ENCODE data around the gene UAP1L1. TPM values are rescaled to one million over a fixed set of nuclear protein-coding genes. Genes with fewer than 3 reads are reported as not detected.

Gene UAP1L1
- total and polyA plus RNA-seq, 9 of the 15 experiments (the other 6 are each of a cell fraction or from before 2014, with no cell fraction given): 0.20 to 8.6 (median 3.7) TPM

DNA sequence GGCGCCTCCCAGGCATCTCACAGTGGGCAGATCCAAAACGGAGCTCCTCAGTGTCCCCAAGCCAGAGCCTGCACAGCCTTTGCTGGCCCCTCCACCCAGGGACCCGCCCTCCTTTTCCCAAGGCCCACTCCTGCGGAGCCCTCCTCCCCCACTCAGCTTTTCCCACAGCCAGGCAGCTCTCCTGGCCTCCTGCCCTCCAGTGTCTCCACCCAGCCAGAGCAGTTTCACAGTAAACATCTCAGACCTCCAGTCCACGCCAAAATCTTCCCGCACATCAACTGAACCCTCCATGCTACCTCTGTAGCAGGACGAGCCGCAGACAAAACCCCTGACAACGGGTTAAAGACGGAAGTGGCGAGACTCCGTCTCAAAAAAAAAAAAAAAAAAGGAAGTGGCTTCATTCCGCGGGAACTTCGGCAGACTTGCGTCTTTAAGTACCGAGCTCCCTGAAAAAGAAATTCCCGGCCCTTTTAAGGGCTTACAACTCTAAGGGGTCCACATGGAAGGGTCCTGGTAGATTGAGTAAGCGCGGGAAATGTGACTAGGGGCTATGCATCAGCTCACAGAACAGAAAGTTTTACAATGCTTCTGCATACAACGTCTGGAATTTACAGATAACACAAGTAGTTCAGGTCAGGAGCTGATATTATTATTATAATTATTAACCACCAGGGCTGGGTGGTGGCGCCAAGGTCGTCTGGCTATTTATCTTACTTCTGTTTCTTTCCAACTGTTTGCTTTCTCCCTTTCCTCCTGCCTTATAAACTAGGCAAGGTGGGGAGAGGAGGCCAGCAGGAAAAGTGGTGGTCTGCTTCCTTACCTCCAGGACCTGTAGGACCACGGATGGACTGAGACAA is 50.2 kb downstream of the UAP1L1 start (continued):
- TF ChIP-seq, protein P1, sequence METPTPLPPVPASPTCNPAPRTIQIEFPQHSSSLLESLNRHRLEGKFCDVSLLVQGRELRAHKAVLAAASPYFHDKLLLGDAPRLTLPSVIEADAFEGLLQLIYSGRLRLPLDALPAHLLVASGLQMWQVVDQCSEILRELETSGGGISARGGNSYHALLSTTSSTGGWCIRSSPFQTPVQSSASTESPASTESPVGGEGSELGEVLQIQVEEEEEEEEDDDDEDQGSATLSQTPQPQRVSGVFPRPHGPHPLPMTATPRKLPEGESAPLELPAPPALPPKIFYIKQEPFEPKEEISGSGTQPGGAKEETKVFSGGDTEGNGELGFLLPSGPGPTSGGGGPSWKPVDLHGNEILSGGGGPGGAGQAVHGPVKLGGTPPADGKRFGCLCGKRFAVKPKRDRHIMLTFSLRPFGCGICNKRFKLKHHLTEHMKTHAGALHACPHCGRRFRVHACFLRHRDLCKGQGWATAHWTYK (CRISPR knock-in tag; IDR thresholded peaks at IDR 0.05): no peak
- TF ChIP-seq ASH1L (IDR thresholded peaks at IDR 0.05; ENCODE audit: borderline replicate concordance, low read depth, partially characterized antibody) (peak; percentile 39), CHCHD3 (CRISPR knock-in tag; IDR thresholded peaks at IDR 0.05) (no peak), ZNF354B (CRISPR knock-in tag; IDR thresholded peaks at IDR 0.05) (no peak), TAF1 (IDR thresholded peaks at IDR 0.05; ENCODE audit: control insufficient read depth, extremely low read depth, insufficient read depth, low read length, severe bottlenecking) (peak; percentile 51), HEY1 (CRISPR knock-in tag; IDR thresholded peaks at IDR 0.05; ENCODE audit: borderline replicate concordance) (no peak), ZC3H8 (IDR thresholded peaks at IDR 0.05) (no peak), ATF1 (CRISPR knock-in tag; IDR thresholded peaks at IDR 0.05) (no peak), ATF1 (tag; IDR thresholded peaks at IDR 0.05) (peak; percentile 38; the same call in 1 of the 2 replicates), ZKSCAN8 (CRISPR knock-in tag; IDR thresholded peaks at IDR 0.05) (peak; percentile 50; the same call in 1 of the 2 replicates), TAF7 (tag; IDR thresholded peaks at IDR 0.05) (0 out of 2 replicates have a peak, but pooled peaks have one; percentile 33)
- TF ChIP-seq, protein P2, sequence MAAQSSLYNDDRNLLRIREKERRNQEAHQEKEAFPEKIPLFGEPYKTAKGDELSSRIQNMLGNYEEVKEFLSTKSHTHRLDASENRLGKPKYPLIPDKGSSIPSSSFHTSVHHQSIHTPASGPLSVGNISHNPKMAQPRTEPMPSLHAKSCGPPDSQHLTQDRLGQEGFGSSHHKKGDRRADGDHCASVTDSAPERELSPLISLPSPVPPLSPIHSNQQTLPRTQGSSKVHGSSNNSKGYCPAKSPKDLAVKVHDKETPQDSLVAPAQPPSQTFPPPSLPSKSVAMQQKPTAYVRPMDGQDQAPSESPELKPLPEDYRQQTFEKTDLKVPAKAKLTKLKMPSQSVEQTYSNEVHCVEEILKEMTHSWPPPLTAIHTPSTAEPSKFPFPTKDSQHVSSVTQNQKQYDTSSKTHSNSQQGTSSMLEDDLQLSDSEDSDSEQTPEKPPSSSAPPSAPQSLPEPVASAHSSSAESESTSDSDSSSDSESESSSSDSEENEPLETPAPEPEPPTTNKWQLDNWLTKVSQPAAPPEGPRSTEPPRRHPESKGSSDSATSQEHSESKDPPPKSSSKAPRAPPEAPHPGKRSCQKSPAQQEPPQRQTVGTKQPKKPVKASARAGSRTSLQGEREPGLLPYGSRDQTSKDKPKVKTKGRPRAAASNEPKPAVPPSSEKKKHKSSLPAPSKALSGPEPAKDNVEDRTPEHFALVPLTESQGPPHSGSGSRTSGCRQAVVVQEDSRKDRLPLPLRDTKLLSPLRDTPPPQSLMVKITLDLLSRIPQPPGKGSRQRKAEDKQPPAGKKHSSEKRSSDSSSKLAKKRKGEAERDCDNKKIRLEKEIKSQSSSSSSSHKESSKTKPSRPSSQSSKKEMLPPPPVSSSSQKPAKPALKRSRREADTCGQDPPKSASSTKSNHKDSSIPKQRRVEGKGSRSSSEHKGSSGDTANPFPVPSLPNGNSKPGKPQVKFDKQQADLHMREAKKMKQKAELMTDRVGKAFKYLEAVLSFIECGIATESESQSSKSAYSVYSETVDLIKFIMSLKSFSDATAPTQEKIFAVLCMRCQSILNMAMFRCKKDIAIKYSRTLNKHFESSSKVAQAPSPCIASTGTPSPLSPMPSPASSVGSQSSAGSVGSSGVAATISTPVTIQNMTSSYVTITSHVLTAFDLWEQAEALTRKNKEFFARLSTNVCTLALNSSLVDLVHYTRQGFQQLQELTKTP (IDR thresholded peaks at IDR 0.05; ENCODE audit: low read depth in 1 of 2, partially characterized antibody in 2 of 2): peak; percentile 35 to 60

All from K562 (cell line).